Brain microvascular endothelial cell (primary cell): Measurements from ENCODE around the gene KRT76.

ENCODE experiments used
- DNase-seq: peaks from one replicate; pipeline ENCODE4 v3.0.0-alpha.2; 2020
- H3K27ac ChIP-seq: fragments of 250-450 bp; sonication (Bioruptor Pico); 2 replicates; pipeline ENCODE4 v1.5.1; 2020; ENCODE audit warnings: mild to moderate bottlenecking, moderate library complexity
- H3K27me3 ChIP-seq: fragments of 250-450 bp; sonication (Bioruptor Pico); replicated peaks from 2 replicates; pipeline ENCODE4 v1.5.1; 2020; ENCODE audit warnings: mild to moderate bottlenecking
- H3K36me3 ChIP-seq: fragments of 250-450 bp; sonication (Bioruptor Pico); replicated peaks from 2 replicates; pipeline ENCODE4 v1.5.1; 2020; ENCODE audit warnings: mild to moderate bottlenecking
- H3K4me3 ChIP-seq: 2 replicates; pipeline ENCODE4 v1.5.1; 2011; ENCODE audit warnings: low read depth, mild to moderate bottlenecking, control low read depth, low read length, moderate library complexity
- in situ Hi-C: cut with HindIII; loops from 2 replicates; pipeline ENCODE4 v1.10.0; 2017; ENCODE audit warnings: low sequenced_read_pairs, low pct_ligation_motif_present
- TF ChIP-seq, protein P1 (sequence below): IDR thresholded peaks from 2 replicates; pipeline ENCODE4 v1.5.1; 2011; ENCODE audit warnings: low read depth, mild to moderate bottlenecking, moderate library complexity, low read length, control low read depth, inconsistent platforms; ENCODE audit errors: missing control alignments

KRT76 gene

GRCh38 chr12:52782502-52782901 lies 5.4 kb upstream of the KRT76 start:
- H3K4me3 ChIP-seq, result no peak overlapping the region
- in situ Hi-C loops, result no loop called here
- no peak for DNase-seq
- no peaks in the 10 kb centered on the region for H3K36me3 ChIP-seq
- TF ChIP-seq, protein P1, sequence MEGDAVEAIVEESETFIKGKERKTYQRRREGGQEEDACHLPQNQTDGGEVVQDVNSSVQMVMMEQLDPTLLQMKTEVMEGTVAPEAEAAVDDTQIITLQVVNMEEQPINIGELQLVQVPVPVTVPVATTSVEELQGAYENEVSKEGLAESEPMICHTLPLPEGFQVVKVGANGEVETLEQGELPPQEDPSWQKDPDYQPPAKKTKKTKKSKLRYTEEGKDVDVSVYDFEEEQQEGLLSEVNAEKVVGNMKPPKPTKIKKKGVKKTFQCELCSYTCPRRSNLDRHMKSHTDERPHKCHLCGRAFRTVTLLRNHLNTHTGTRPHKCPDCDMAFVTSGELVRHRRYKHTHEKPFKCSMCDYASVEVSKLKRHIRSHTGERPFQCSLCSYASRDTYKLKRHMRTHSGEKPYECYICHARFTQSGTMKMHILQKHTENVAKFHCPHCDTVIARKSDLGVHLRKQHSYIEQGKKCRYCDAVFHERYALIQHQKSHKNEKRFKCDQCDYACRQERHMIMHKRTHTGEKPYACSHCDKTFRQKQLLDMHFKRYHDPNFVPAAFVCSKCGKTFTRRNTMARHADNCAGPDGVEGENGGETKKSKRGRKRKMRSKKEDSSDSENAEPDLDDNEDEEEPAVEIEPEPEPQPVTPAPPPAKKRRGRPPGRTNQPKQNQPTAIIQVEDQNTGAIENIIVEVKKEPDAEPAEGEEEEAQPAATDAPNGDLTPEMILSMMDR, result no peak
- H3K27ac ChIP-seq, result no peak overlapping the region
- peaks cover 11% of the 10 kb centered on the region for H3K27me3 ChIP-seq

- no peak overlapping the region for H3K4me3 ChIP-seq
- H3K36me3 ChIP-seq, result no peaks in the 10 kb centered on the region
- H3K27ac ChIP-seq, result no peak overlapping the region
- TF ChIP-seq, protein P1, result no peak
- in situ Hi-C loops, result no loop called here
- H3K27me3 ChIP-seq, result peaks cover 11% of the 10 kb centered on the region
- DNase-seq, result no peak
Measured at GRCh38 chr12:52781399-52782082, 4.4 kb upstream of the KRT76 start.

- peaks cover 14% of the 10 kb centered on the region for H3K27me3 ChIP-seq
- DNase-seq, result no peak
- H3K27ac ChIP-seq, result no peak overlapping the region
- H3K4me3 ChIP-seq, result no peak overlapping the region
- no peaks in the 10 kb centered on the region for H3K36me3 ChIP-seq
- in situ Hi-C loops, result no loop called here
- TF ChIP-seq, protein P1, result no peak
Measured at GRCh38 chr12:52779914-52780313, 2.8 kb upstream of the KRT76 start.

GRCh38 chr12:52778833-52779232 lies 1.7 kb upstream of the KRT76 start:
- Histone ChIP-seq H3K4me3 (no peak overlapping the region), H3K27me3 (peaks cover 15% of the 10 kb centered on the region), H3K27ac (no peak overlapping the region), H3K36me3 (no peaks in the 10 kb centered on the region)
- TF ChIP-seq, protein P1, result no peak
- no peak for DNase-seq
- in situ Hi-C loops, result no loop called here

GRCh38 chr12:52777566-52777965 lies 421 bp upstream of the KRT76 start:
- in situ Hi-C loops, result no loop called here

More at GRCh38 chr12:52777566-52777965, 421 bp upstream of the KRT76 start:
- Histone ChIP-seq H3K27ac (no peak overlapping the region), H3K4me3 (no peak overlapping the region), H3K36me3 (no peaks in the 10 kb centered on the region), H3K27me3 (peaks cover 15% of the 10 kb centered on the region)
- TF ChIP-seq, protein P1, result no peak
- DNase-seq, result no peak
